ENCODE measurements around the gene LHPP. TPM values are rescaled to one million over a fixed set of nuclear protein-coding genes. Genes with fewer than 3 reads are reported as not detected.

LHPP gene
- total and polyA plus RNA-seq, 2 experiments from 2014 or later = 19.0 to 22.9 TPM

DNA sequence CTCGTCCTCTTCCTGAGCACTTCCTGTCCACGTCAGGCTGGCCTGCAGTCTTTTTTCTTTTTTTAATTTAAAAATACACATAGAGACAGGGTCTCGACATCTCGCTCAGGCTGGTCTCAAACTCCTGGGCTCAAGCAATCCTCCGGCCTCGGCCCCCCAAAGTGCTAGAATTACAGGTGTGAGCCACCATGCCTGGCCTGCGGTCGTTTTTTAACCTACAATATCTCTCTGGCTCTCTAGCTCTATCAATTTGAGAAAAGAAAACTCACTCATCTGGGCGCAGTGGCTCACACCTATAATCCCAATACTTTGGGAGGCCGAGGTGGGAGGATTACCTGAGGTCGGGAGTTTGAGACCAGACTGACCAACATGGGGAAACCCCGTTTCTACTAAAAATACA is 38.9 kb upstream of the LHPP start:
- Histone ChIP-seq H3K4me2 (ENCODE audit: unreplicated experiment) (no peak overlapping the region), H3K4me3 (no peak overlapping the region), H3K4me1 (ENCODE audit: insufficient read depth) (no peaks in the 10 kb centered on the region), H3K9ac (no peak overlapping the region), H3K27ac (no peak overlapping the region), H3K36me3 (ENCODE audit: low read depth) (no peaks in the 10 kb centered on the region), H3K9me3 (ENCODE audit: low read depth) (no peaks in the 10 kb centered on the region), H3K27me3 (replicated peaks; ENCODE audit: insufficient read depth) (peaks cover 34% of the 10 kb centered on the region; the same call in 1 of the 2 replicates), H2AFZ (no peak overlapping the region), H3K9me2 (ENCODE audit: insufficient read depth) (no peaks in the 10 kb centered on the region), H3F3A (ENCODE audit: insufficient read depth) (no peaks in the 10 kb centered on the region), H3K79me2 (ENCODE audit: insufficient read depth) (peaks cover 8% of the 10 kb centered on the region), H4K20me1 (ENCODE audit: insufficient read depth) (no peaks in the 10 kb centered on the region)
- no peak for DNase-seq
- 52 to 57% methylated on average over 11 to 12 of the region's 12 CpGs for WGBS, 2 experiments (ENCODE audit: low coverage in 1 of 2, low lambda C conversion rate in 2 of 2, missing lambda C conversion rate in 2 of 2)
- in situ Hi-C loops (cut with MboI) = no loop called here
- no peak for TF ChIP-seq EZH2 (IDR thresholded peaks at IDR 0.05; ENCODE audit: insufficient read depth, poor library complexity, severe bottlenecking)
- no peak for TF ChIP-seq EZH2phosphoT487 (IDR thresholded peaks at IDR 0.05; ENCODE audit: insufficient read depth, low read depth)

DNA sequence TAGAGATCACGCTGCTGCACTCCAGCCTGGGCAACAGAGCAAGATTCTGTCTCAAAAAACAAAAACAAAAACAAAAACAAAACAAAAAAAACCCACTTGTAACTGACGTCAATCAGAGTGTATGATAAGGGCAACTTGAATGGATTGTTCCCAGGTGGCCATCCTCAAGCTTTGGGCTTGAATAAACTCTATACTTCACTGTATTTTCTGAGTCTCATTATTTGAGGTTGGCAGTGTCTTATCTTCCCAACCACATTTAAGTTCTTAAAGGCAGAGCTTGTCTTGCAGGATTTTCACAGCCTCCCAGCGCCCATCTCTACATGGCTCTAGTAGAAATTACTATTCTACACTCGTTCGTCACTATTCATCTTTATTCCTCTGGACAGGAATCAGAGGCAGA is 37.8 kb upstream of the LHPP start:
- Histone ChIP-seq H2AFZ (no peak overlapping the region), H3K27me3 (replicated peaks; ENCODE audit: insufficient read depth) (peaks cover 43% of the 10 kb centered on the region), H3K27ac (no peak overlapping the region), H4K20me1 (ENCODE audit: insufficient read depth) (no peaks in the 10 kb centered on the region), H3F3A (ENCODE audit: insufficient read depth) (no peaks in the 10 kb centered on the region), H3K9me3 (ENCODE audit: low read depth) (no peaks in the 10 kb centered on the region), H3K36me3 (ENCODE audit: low read depth) (no peaks in the 10 kb centered on the region), H3K4me2 (ENCODE audit: unreplicated experiment) (no peak overlapping the region), H3K4me1 (ENCODE audit: insufficient read depth) (no peaks in the 10 kb centered on the region), H3K9ac (no peak overlapping the region), H3K4me3 (no peak overlapping the region), H3K9me2 (ENCODE audit: insufficient read depth) (no peaks in the 10 kb centered on the region), H3K79me2 (ENCODE audit: insufficient read depth) (no peaks in the 10 kb centered on the region)
- in situ Hi-C loops (cut with MboI) = no loop called here
- no peak for TF ChIP-seq EZH2phosphoT487 (IDR thresholded peaks at IDR 0.05; ENCODE audit: insufficient read depth, low read depth)
- TF ChIP-seq EZH2 (IDR thresholded peaks at IDR 0.05; ENCODE audit: insufficient read depth, poor library complexity, severe bottlenecking) = no peak
- no peak for DNase-seq
- WGBS, 2 experiments (ENCODE audit: low coverage in 1 of 2, low lambda C conversion rate in 2 of 2, missing lambda C conversion rate in 2 of 2) = 58 to 62% methylated on average over 5 of the region's 5 CpGs

DNA sequence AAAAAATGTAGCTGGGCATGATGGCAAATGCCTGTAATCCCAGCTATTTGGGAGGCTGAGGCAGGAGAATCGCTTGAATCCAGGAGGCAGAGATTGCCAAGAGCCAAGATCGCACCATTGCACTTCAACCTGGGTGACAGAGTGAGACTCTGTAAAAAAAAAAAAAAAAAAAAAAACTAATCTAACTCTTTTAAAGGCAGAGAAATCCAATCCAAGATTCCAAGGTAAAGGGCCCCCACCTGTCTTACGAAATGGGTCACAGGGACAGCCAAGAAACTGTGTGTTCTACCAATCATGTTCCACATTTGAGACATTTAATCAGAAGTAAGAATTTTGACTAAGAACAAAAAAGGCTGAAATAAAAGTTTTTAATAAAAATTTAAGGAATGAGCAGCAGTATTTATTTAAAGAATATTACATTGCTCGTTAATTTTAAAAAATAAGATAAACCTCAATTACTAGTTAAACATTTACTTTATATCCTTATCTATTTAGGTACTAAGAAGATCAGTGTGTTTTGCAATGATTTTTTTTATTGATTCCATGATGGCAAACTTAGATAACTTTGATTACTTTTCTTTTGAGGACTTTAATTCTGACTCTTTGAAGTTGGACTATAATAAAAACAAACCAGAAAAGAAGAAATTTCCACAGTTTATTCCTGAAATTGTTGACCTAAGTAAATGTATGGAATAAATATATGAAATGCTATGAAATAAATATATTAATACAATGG is 36.2 kb upstream of the LHPP start:
- TF ChIP-seq EZH2 (IDR thresholded peaks at IDR 0.05; ENCODE audit: insufficient read depth, poor library complexity, severe bottlenecking) (no peak), EZH2phosphoT487 (IDR thresholded peaks at IDR 0.05; ENCODE audit: insufficient read depth, low read depth) (no peak)
- H3K9ac ChIP-seq = no peak overlapping the region
- DNase-seq = no peak
- in situ Hi-C loops (cut with MboI) = no loop called here
- no peak overlapping the region for H2AFZ ChIP-seq
- no peak overlapping the region for H3K4me3 ChIP-seq
- no peaks in the 10 kb centered on the region for H3K9me2 ChIP-seq (ENCODE audit: insufficient read depth)
- WGBS, 2 experiments (ENCODE audit: low coverage in 1 of 2, low lambda C conversion rate in 2 of 2, missing lambda C conversion rate in 2 of 2) = 61 to 66% methylated on average over 4 of the region's 4 CpGs
- no peaks in the 10 kb centered on the region for H3K4me1 ChIP-seq (ENCODE audit: insufficient read depth)
- H4K20me1 ChIP-seq (ENCODE audit: insufficient read depth) = no peaks in the 10 kb centered on the region
- H3K4me2 ChIP-seq (ENCODE audit: unreplicated experiment) = no peak overlapping the region
- no peaks in the 10 kb centered on the region for H3F3A ChIP-seq (ENCODE audit: insufficient read depth)
- H3K9me3 ChIP-seq (ENCODE audit: low read depth) = no peaks in the 10 kb centered on the region
- no peaks in the 10 kb centered on the region for H3K36me3 ChIP-seq (ENCODE audit: low read depth)
- H3K79me2 ChIP-seq (ENCODE audit: insufficient read depth) = no peaks in the 10 kb centered on the region
- peaks cover 47% of the 10 kb centered on the region for H3K27me3 ChIP-seq (replicated peaks; ENCODE audit: insufficient read depth)
- H3K27ac ChIP-seq = no peak overlapping the region

DNA sequence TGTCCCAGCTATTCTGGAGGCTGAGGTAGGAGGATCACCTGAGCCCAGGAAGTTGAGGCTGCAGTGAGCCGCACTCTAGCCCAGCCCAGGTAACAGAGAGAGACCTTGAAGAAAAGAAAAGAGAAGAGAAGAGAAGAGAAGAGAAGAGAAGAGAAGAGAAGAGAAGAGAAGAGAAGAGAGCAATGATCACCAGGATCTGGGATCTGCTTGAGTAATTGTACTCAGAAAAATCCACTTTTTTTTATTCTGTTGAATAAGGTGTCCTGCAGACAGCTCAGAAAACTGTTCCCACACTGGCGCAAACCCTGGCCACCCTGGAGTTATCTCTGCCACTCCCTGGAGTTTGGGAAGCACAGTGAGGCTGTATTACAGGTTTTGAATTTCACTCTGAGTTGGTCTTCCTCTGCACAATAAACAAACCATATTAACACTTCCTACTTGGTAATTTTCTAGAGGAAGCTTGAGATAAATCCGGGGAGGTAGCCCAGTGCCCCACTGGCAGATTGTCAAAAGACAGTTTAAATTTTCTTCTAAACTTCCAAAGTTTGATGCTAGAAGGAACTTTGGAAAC is 33.3 kb upstream of the LHPP start:
- Histone ChIP-seq H3K4me2 (ENCODE audit: unreplicated experiment) (no peak overlapping the region), H3K9me2 (ENCODE audit: insufficient read depth) (no peaks in the 10 kb centered on the region), H3K79me2 (ENCODE audit: insufficient read depth) (no peaks in the 10 kb centered on the region), H3K27ac (no peak overlapping the region), H3K27me3 (replicated peaks; ENCODE audit: insufficient read depth) (peaks cover 47% of the 10 kb centered on the region), H3K36me3 (ENCODE audit: low read depth) (no peaks in the 10 kb centered on the region), H3K4me3 (no peak overlapping the region), H3K4me1 (ENCODE audit: insufficient read depth) (no peaks in the 10 kb centered on the region), H4K20me1 (ENCODE audit: insufficient read depth) (no peaks in the 10 kb centered on the region), H3K9me3 (ENCODE audit: low read depth) (no peaks in the 10 kb centered on the region), H2AFZ (no peak overlapping the region), H3F3A (ENCODE audit: insufficient read depth) (no peaks in the 10 kb centered on the region), H3K9ac (no peak overlapping the region)
- 50 to 51% methylated on average over 3 of the region's 3 CpGs for WGBS, 2 experiments (ENCODE audit: low coverage in 1 of 2, low lambda C conversion rate in 2 of 2, missing lambda C conversion rate in 2 of 2)
- TF ChIP-seq EZH2 (IDR thresholded peaks at IDR 0.05; ENCODE audit: insufficient read depth, poor library complexity, severe bottlenecking) (no peak), EZH2phosphoT487 (IDR thresholded peaks at IDR 0.05; ENCODE audit: insufficient read depth, low read depth) (no peak)
- no peak for DNase-seq
- in situ Hi-C loops (cut with MboI) = no loop called here

Data from GM23248 (cell line).